IMR-90 (cell line): ENCODE results near the gene SHISA8. TPM values are rescaled to one million over a fixed set of nuclear protein-coding genes. Genes with fewer than 3 reads are reported as not detected.

Experiments
- ATAC-seq: fragments of 200-7000 bp; cut with Tn5 transposase; 2 replicates; pipeline ENCODE4 v1.9.1; 2020; ENCODE audit warnings: low read depth, mild to moderate bottlenecking, moderate library complexity
- BruUV-seq: library from RNA; stranded (reverse); fragments of 400-500 nt; replicated peaks from 2 replicates; lab custom pipeline; 2021; lab: Mats Ljungman, UMichigan
- CTCF ChIA-PET: fragments of 300-600 bp; formaldehyde crosslinking; extraction: SDS; loops from one replicate; lab custom pipeline; 2021; ENCODE audit warnings: antibody characterized with exemption; lab: Yijun Ruan, JAX
- POLR2A ChIA-PET: fragments of 300-600 bp; sonication (Branson Sonifier 250); formaldehyde crosslinking; loops from one replicate; lab custom pipeline; 2022; ENCODE audit warnings: antibody characterized with exemption; ENCODE audit not compliant: unreplicated experiment; lab: Charles Lee
- DNase-seq: peaks from one replicate; pipeline ENCODE4 v3.0.0; 2013
- H2AFZ ChIP-seq: replicated peaks from 2 replicates; pipeline ENCODE3; 2013; ENCODE audit warnings: low read length, mild to moderate bottlenecking; ENCODE audit not compliant: poor library complexity
- H2AK5ac ChIP-seq: 2 replicates; pipeline ENCODE4 v1.6.1; 2013; ENCODE audit warnings: low read depth, low read length, inconsistent platforms
- H2AK9ac ChIP-seq: replicated peaks from 2 replicates; pipeline ENCODE3; 2013; ENCODE audit warnings: mild to moderate bottlenecking, low read depth, low read length, moderate library complexity; ENCODE audit not compliant: poor library complexity
- H2BK120ac ChIP-seq: 2 replicates; pipeline ENCODE4 v1.6.1; 2013; ENCODE audit warnings: low read depth, low read length, inconsistent platforms
- H2BK15ac ChIP-seq: 3 replicates; pipeline ENCODE4 v1.6.1; 2013; ENCODE audit warnings: low read depth, low read length, inconsistent platforms
- H2BK20ac ChIP-seq: 2 replicates; pipeline ENCODE4 v1.6.1; 2013; ENCODE audit warnings: low read depth, mild to moderate bottlenecking, inconsistent platforms, low read length, moderate library complexity
- H2BK5ac ChIP-seq: 2 replicates; pipeline ENCODE4 v1.6.1; 2013; ENCODE audit warnings: mild to moderate bottlenecking, low read depth, low read length, inconsistent platforms; ENCODE audit not compliant: poor library complexity, severe bottlenecking
- H3K14ac ChIP-seq: replicated peaks from 2 replicates; pipeline ENCODE4 v1.6.1; 2013; ENCODE audit warnings: low read depth, low read length, inconsistent platforms
- H3K18ac ChIP-seq: 2 replicates; pipeline ENCODE4 v1.6.1; 2013; ENCODE audit warnings: low read depth, low read length, control low read depth
- H3K23ac ChIP-seq: 2 replicates; pipeline ENCODE4 v1.6.1; 2013; ENCODE audit warnings: low read depth, low read length, inconsistent platforms
- H3K27ac ChIP-seq: 2 replicates; pipeline ENCODE4 v1.5.1; 2013; ENCODE audit warnings: mild to moderate bottlenecking, control low read depth, low read length; ENCODE audit not compliant: insufficient read depth
- H3K27me3 ChIP-seq: 2 replicates; pipeline ENCODE4 v1.6.1; 2013; ENCODE audit warnings: low read length; ENCODE audit not compliant: control insufficient read depth, insufficient read depth
- H3K36me3 ChIP-seq: 2 replicates; pipeline ENCODE4 v1.6.1; 2013; ENCODE audit warnings: low read length, mixed read lengths; ENCODE audit not compliant: control insufficient read depth, insufficient read depth
- H3K4ac ChIP-seq: 2 replicates; pipeline ENCODE4 v1.6.1; 2013; ENCODE audit warnings: low read depth, low read length, inconsistent platforms
- H3K4me1 ChIP-seq: 2 replicates; pipeline ENCODE4 v1.6.1; 2013; ENCODE audit warnings: low read length, mixed read lengths; ENCODE audit not compliant: control insufficient read depth, insufficient read depth
- H3K4me2 ChIP-seq: 2 replicates; pipeline ENCODE4 v1.6.1; 2013; ENCODE audit warnings: low read depth, mild to moderate bottlenecking, control low read depth, low read length, moderate library complexity
- H3K4me3 ChIP-seq: 2 replicates; pipeline ENCODE4 v1.5.1; 2013; ENCODE audit warnings: low read depth, mild to moderate bottlenecking, control low read depth, low read length, moderate library complexity; ENCODE audit not compliant: insufficient read depth
- H3K56ac ChIP-seq: 2 replicates; pipeline ENCODE4 v1.6.1; 2013; ENCODE audit warnings: low read length, inconsistent platforms; ENCODE audit not compliant: insufficient read depth; ENCODE audit errors: extremely low read depth
- H3K79me1 ChIP-seq, 2 experiments: 2 replicates each; pipeline ENCODE4 v1.6.1; 2013; ENCODE audit warnings: low read length in 2 of 2, inconsistent platforms in 1 of 2, low read depth in 1 of 2
- H3K9ac ChIP-seq: 2 replicates; pipeline ENCODE4 v1.6.1; 2013; ENCODE audit warnings: low read depth, low read length, control low read depth
- H3K9me1 ChIP-seq: 2 replicates; pipeline ENCODE4 v1.6.1; 2013; ENCODE audit warnings: low read length, inconsistent platforms; ENCODE audit not compliant: insufficient read depth
- H3K9me3 ChIP-seq: 2 replicates; pipeline ENCODE4 v1.6.1; 2013; ENCODE audit warnings: low read length; ENCODE audit not compliant: control insufficient read depth, insufficient read depth
- H4K20me1 ChIP-seq: 2 replicates; pipeline ENCODE4 v1.6.1; 2013; ENCODE audit warnings: low read length, inconsistent platforms; ENCODE audit not compliant: insufficient read depth
- H4K5ac ChIP-seq: 2 replicates; pipeline ENCODE4 v1.6.1; 2013; ENCODE audit warnings: mild to moderate bottlenecking, low read depth, low read length, control low read depth
- H4K8ac ChIP-seq, 2 experiments: 2 replicates each; pipeline ENCODE4 v1.6.1; 2013; ENCODE audit warnings: low read depth in 2 of 2, low read length in 2 of 2, control low read depth in 1 of 2, inconsistent platforms in 1 of 2
- H4K91ac ChIP-seq: 2 replicates; pipeline ENCODE4 v1.6.1; 2013; ENCODE audit warnings: low read depth, low read length, inconsistent platforms; ENCODE audit not compliant: insufficient read depth
- BHLHE40 ChIP-seq: fragments of 150-350 bp; IDR thresholded peaks from 2 replicates; pipeline ENCODE4 v1.6.1; 2016; ENCODE audit warnings: mild to moderate bottlenecking, low read depth, low read length
- CEBPB ChIP-seq: IDR thresholded peaks from 2 replicates; pipeline ENCODE4 v1.6.1; 2012; ENCODE audit warnings: low read depth, low read length, improper control_type of control experiment
- CHD1 ChIP-seq: IDR thresholded peaks from 2 replicates; pipeline ENCODE4 v1.6.1; 2012; ENCODE audit warnings: low read depth, low read length, improper control_type of control experiment
- FOS ChIP-seq: fragments of 150-350 bp; IDR thresholded peaks from 2 replicates; pipeline ENCODE4 v1.6.1; 2016; ENCODE audit warnings: low read depth, low read length
- MAFK ChIP-seq: IDR thresholded peaks from 2 replicates; pipeline ENCODE4 v1.6.1; 2012; ENCODE audit warnings: low read depth, low read length, improper control_type of control experiment
- MAZ ChIP-seq: IDR thresholded peaks from 2 replicates; pipeline ENCODE4 v1.6.1; 2012; ENCODE audit warnings: low read depth, mild to moderate bottlenecking, low read length, improper control_type of control experiment, moderate library complexity, borderline replicate concordance
- MXI1 ChIP-seq: IDR thresholded peaks from 2 replicates; pipeline ENCODE4 v1.6.1; 2012; ENCODE audit warnings: low read depth, mild to moderate bottlenecking, low read length, moderate library complexity, borderline replicate concordance
- NFE2L2 ChIP-seq: fragments of 150-350 bp; IDR thresholded peaks from 2 replicates; pipeline ENCODE4 v1.6.1; 2016; ENCODE audit warnings: low read depth, mild to moderate bottlenecking, low read length
- POLR2A ChIP-seq: IDR thresholded peaks from 2 replicates; pipeline ENCODE4 v1.6.1; 2012; ENCODE audit warnings: mild to moderate bottlenecking, low read depth, low read length
- RAD21 ChIP-seq: IDR thresholded peaks from 2 replicates; pipeline ENCODE4 v1.6.1; 2012; ENCODE audit warnings: low read length, improper control_type of control experiment
- RCOR1 ChIP-seq: IDR thresholded peaks from 2 replicates; pipeline ENCODE4 v1.6.1; 2012; ENCODE audit warnings: mild to moderate bottlenecking, low read length, improper control_type of control experiment; ENCODE audit not compliant: insufficient replicate concordance
- RFX5 ChIP-seq: IDR thresholded peaks from 2 replicates; pipeline ENCODE4 v1.8.0; 2012; ENCODE audit warnings: low read depth, mild to moderate bottlenecking, low read length, moderate library complexity
- SMC3 ChIP-seq: fragments of 150-350 bp; IDR thresholded peaks from 2 replicates; pipeline ENCODE4 v1.6.1; 2016; ENCODE audit warnings: low read depth, mild to moderate bottlenecking, antibody characterized with exemption, low read length, moderate library complexity
- WGBS, 2 experiments: methylation state at CpG; one replicate each; pipeline versions ENCODE4 v1.1.5 to v1.1.7; 2013; ENCODE audit warnings: missing lambda C conversion rate in 2 of 2; ENCODE audit not compliant: insufficient read length in 1 of 2; ENCODE audit errors: extremely low coverage in 2 of 2; 5-methylcytosine and 5-hydroxymethylcytosine counted together
- dilution Hi-C: fragments of 300-500 bp; cut with HindIII; formaldehyde crosslinking; loops from one replicate; pipeline ENCODE4 v1.14.3; 2018; ENCODE audit warnings: low sequenced_read_pairs; ENCODE audit not compliant: unreplicated experiment
- in situ Hi-C: fragments of 300-500 bp; cut with MboI; formaldehyde crosslinking; loops from 3 replicates; pipeline ENCODE4 v1.14.3; 2019; ENCODE audit warnings: low sequenced_read_pairs, inconsistent platforms, mixed read lengths
- intact Hi-C: fragments of 100-400 bp; cut with micrococcal nuclease; formaldehyde crosslinking; loops from 2 replicates; pipeline ENCODE4 v1.10.0; 2022
- polyA plus RNA-seq, 3 experiments: library from polyadenylated mRNA; depleted of rRNA; stranded (reverse); fragments of >200 nt; gene quantifications; 2 replicates each; pipeline ENCODE4 v1.2.3, GENCODE V29; 2012; ENCODE audit warnings: low replicate concordance in 1 of 3
- total RNA-seq: library from RNA; depleted of rRNA; stranded (reverse); fragments of >200 nt; gene quantifications from 2 replicates; pipeline ENCODE4 v1.2.3, GENCODE V29; 2012
- TF ChIP-seq, protein P1 (sequence below): conservative IDR thresholded peaks from 2 replicates; pipeline ENCODE4 v1.5.1; 2012; ENCODE audit warnings: mild to moderate bottlenecking, low read depth, low read length, improper control_type of control experiment
- TF ChIP-seq, protein P2 (sequence below): fragments of 150-350 bp; IDR thresholded peaks from 2 replicates; pipeline ENCODE4 v1.6.1; 2016; ENCODE audit warnings: low read depth, mild to moderate bottlenecking, low read length, moderate library complexity, borderline replicate concordance
- TF ChIP-seq, protein P3 (sequence below): fragments of 150-350 bp; IDR thresholded peaks from 2 replicates; pipeline ENCODE4 v1.6.1; 2017; ENCODE audit warnings: mild to moderate bottlenecking, antibody characterized with exemption, low read length, low read depth

Gene SHISA8
- total and polyA plus RNA-seq, 2 of the 4 experiments (the other 2 are of a cell fraction): not detected

DNA sequence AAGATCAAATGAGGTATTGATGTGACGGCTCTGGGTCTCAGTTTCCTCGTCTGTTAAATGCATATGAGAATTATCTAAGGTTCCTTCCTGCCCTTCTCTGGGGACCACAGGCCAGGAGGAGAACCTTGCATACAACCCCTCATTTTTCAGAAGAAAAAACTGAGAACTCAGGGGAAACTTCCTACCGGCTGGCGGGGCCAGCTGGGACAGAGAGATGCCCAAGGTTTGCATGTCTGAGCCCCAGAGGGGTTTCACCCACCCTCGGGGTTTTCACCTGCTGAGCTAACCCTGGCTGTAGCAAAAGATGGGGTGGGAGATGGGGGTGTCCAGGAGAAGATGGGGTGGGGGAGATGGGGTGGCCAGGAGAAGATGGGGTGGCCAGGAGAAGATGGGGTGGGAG lies 7.5 kb upstream of the SHISA8 start:
- no peak for DNase-seq

More for the DNA sequence above, 7.5 kb upstream of the SHISA8 start:
- H2BK5ac ChIP-seq: no peak overlapping the region
- H3K14ac ChIP-seq: no peak overlapping the region
- no peaks in the 10 kb centered on the region for H3K79me1 ChIP-seq
- H3K9me3 ChIP-seq: no peaks in the 10 kb centered on the region
- no peaks in the 10 kb centered on the region; the same call in 1 of the 2 replicates for H3K9me1 ChIP-seq
- BruUV-seq: no TSS peak
- no peak overlapping the region for H3K23ac ChIP-seq
- H2BK20ac ChIP-seq: no peak overlapping the region
- H3K56ac ChIP-seq: no peak overlapping the region
- no peaks in the 10 kb centered on the region for H3K4me1 ChIP-seq
- no peak overlapping the region for H2AK5ac ChIP-seq
- ATAC-seq: no peak
- H3K27me3 ChIP-seq: peaks cover 27% of the 10 kb centered on the region
- no peak overlapping the region for H2AFZ ChIP-seq
- no peak overlapping the region for H3K27ac ChIP-seq
- H4K5ac ChIP-seq: no peak overlapping the region
- TF ChIP-seq, protein P1, sequence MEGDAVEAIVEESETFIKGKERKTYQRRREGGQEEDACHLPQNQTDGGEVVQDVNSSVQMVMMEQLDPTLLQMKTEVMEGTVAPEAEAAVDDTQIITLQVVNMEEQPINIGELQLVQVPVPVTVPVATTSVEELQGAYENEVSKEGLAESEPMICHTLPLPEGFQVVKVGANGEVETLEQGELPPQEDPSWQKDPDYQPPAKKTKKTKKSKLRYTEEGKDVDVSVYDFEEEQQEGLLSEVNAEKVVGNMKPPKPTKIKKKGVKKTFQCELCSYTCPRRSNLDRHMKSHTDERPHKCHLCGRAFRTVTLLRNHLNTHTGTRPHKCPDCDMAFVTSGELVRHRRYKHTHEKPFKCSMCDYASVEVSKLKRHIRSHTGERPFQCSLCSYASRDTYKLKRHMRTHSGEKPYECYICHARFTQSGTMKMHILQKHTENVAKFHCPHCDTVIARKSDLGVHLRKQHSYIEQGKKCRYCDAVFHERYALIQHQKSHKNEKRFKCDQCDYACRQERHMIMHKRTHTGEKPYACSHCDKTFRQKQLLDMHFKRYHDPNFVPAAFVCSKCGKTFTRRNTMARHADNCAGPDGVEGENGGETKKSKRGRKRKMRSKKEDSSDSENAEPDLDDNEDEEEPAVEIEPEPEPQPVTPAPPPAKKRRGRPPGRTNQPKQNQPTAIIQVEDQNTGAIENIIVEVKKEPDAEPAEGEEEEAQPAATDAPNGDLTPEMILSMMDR: no peak
- TF ChIP-seq, protein P2, sequence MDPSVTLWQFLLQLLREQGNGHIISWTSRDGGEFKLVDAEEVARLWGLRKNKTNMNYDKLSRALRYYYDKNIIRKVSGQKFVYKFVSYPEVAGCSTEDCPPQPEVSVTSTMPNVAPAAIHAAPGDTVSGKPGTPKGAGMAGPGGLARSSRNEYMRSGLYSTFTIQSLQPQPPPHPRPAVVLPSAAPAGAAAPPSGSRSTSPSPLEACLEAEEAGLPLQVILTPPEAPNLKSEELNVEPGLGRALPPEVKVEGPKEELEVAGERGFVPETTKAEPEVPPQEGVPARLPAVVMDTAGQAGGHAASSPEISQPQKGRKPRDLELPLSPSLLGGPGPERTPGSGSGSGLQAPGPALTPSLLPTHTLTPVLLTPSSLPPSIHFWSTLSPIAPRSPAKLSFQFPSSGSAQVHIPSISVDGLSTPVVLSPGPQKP: no peak
- no peak for TF ChIP-seq FOS
- TF ChIP-seq CHD1: no peak
- TF ChIP-seq, protein P3, sequence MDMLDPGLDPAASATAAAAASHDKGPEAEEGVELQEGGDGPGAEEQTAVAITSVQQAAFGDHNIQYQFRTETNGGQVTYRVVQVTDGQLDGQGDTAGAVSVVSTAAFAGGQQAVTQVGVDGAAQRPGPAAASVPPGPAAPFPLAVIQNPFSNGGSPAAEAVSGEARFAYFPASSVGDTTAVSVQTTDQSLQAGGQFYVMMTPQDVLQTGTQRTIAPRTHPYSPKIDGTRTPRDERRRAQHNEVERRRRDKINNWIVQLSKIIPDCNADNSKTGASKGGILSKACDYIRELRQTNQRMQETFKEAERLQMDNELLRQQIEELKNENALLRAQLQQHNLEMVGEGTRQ: no peak
- TF ChIP-seq RCOR1: no peak
- no peak for TF ChIP-seq MAFK
- no peak for TF ChIP-seq RAD21
- TF ChIP-seq RFX5: no peak
- TF ChIP-seq MXI1: no peak
- no peak for TF ChIP-seq POLR2A
- no peak for TF ChIP-seq CEBPB
- no peak for TF ChIP-seq NFE2L2
- no peak for TF ChIP-seq BHLHE40
- TF ChIP-seq SMC3: no peak
- no peak for TF ChIP-seq MAZ
- dilution Hi-C loops: no loop called here
- no CpG with 5 or more reads among the region's 5 CpGs for WGBS, 2 experiments
- H4K91ac ChIP-seq: no peak overlapping the region
- in situ Hi-C loops: no loop called here
- no peak overlapping the region for H2BK120ac ChIP-seq
- H3K18ac ChIP-seq: no peak overlapping the region
- no peaks in the 10 kb centered on the region for H3K36me3 ChIP-seq
- no peak overlapping the region for H3K9ac ChIP-seq
- no peak overlapping the region for H2BK15ac ChIP-seq
- no peak overlapping the region for H3K4ac ChIP-seq
- no peak overlapping the region for H4K8ac ChIP-seq
- H3K4me2 ChIP-seq: no peak overlapping the region
- H2AK9ac ChIP-seq: no peak overlapping the region
- intact Hi-C loops: no loop called here
- ChIA-PET CTCF (no interaction called here), POLR2A (no interaction called here)
- H3K4me3 ChIP-seq: no peak overlapping the region
- no peaks in the 10 kb centered on the region for H4K20me1 ChIP-seq
